DMS153 treated with DMSO at 0.1 percent for 48 hours (cell line): Measurements from ENCODE around the gene CLASP1.

Experiments used
- DNase-seq: peaks from one replicate; lab custom pipeline; 2025; ENCODE audit not compliant: unreplicated experiment; lab: John Stamatoyannopoulos, UW

CLASP1 gene

GRCh38 chr2:121505986-121506586, 143.2 kb downstream of the CLASP1 start:
- no peak for DNase-seq

GRCh38 chr2:121505005-121505404, 144.3 kb downstream of the CLASP1 start:
- no peak for DNase-seq

- DNase-seq, result no peak
Observed at GRCh38 chr2:121504316-121504715, 144.9 kb downstream of the CLASP1 start.

GRCh38 chr2:121502781-121503180, 146.5 kb downstream of the CLASP1 start:
- no peak for DNase-seq

GRCh38 chr2:121502246-121502645, 147.0 kb downstream of the CLASP1 start:
- no peak for DNase-seq

- no peak for DNase-seq
Observed at GRCh38 chr2:121501554-121501953, 147.7 kb downstream of the CLASP1 start.

GRCh38 chr2:121501031-121501430, 148.2 kb downstream of the CLASP1 start:
- DNase-seq, result no peak

GRCh38 chr2:121498731-121499130, 150.5 kb downstream of the CLASP1 start:
- DNase-seq, result no peak

GRCh38 chr2:121492409-121492808, 156.9 kb downstream of the CLASP1 start:
- no peak for DNase-seq

- DNase-seq, result peak; percentile 19
Observed at GRCh38 chr2:121491518-121491917, 157.7 kb downstream of the CLASP1 start.

- no peak for DNase-seq
Observed at GRCh38 chr2:121490584-121491133, 158.6 kb downstream of the CLASP1 start.

- peak; percentile 51 for DNase-seq
Observed at GRCh38 chr2:121489911-121490583, 159.2 kb downstream of the CLASP1 start.

- peak; percentile 88 for DNase-seq
Observed at GRCh38 chr2:121489284-121489683, 160.0 kb downstream of the CLASP1 start.

GRCh38 chr2:121486191-121486790, 163.0 kb downstream of the CLASP1 start:
- no peak for DNase-seq

- DNase-seq, result no peak
Observed at GRCh38 chr2:121485039-121485438, 164.2 kb downstream of the CLASP1 start.

GRCh38 chr2:121483846-121484245, 165.4 kb downstream of the CLASP1 start:
- no peak for DNase-seq

- DNase-seq, result no peak
Observed at GRCh38 chr2:121483021-121483420, 166.2 kb downstream of the CLASP1 start.

- DNase-seq, result no peak
Observed at GRCh38 chr2:121480826-121481225, 168.4 kb downstream of the CLASP1 start.

GRCh38 chr2:121479882-121480522, 169.3 kb downstream of the CLASP1 start:
- DNase-seq, result no peak

- DNase-seq, result no peak
Observed at GRCh38 chr2:121478996-121479745, 170.1 kb downstream of the CLASP1 start.
